HG02973 (cell line): Measurements from ENCODE around the gene ARSB.
"Not testable (repeated sequence)": the region's sequence is repeated elsewhere in the genome, so short reads cannot be mapped to it uniquely, and the experiment has no call there.

Experiments
- ATAC-seq: cut with Tn5 transposase; IDR thresholded peaks from one replicate; pipeline ENCODE4 v1.9.1; 2021; ENCODE audit warnings: moderate library complexity; ENCODE audit not compliant: unreplicated experiment

ARSB gene

GRCh38 chr5:78907255-78907891, 77.7 kb downstream of the ARSB start:
- ATAC-seq: no peak

- ATAC-seq: peak; percentile 64
Observed at GRCh38 chr5:78905084-78905938, 79.8 kb downstream of the ARSB start.

GRCh38 chr5:78903861-78904260, 81.2 kb downstream of the ARSB start:
- no peak for ATAC-seq

- no peak for ATAC-seq
Observed at GRCh38 chr5:78903353-78903752, 81.8 kb downstream of the ARSB start.

- no peak for ATAC-seq
Observed at GRCh38 chr5:78899922-78900362, 85.2 kb downstream of the ARSB start.

- ATAC-seq: no peak
Observed at GRCh38 chr5:78896132-78896531, 89.0 kb downstream of the ARSB start.

- ATAC-seq: no peak
Observed at GRCh38 chr5:78895616-78896015, 89.5 kb downstream of the ARSB start.

GRCh38 chr5:78893940-78894677, 91.0 kb downstream of the ARSB start:
- ATAC-seq: no peak

- ATAC-seq: no peak
Observed at GRCh38 chr5:78890667-78891379, 94.3 kb downstream of the ARSB start.

GRCh38 chr5:78889369-78890140, 95.6 kb downstream of the ARSB start:
- ATAC-seq: no peak

GRCh38 chr5:78888580-78889368, 96.3 kb downstream of the ARSB start:
- no peak for ATAC-seq

- peak; percentile 92 for ATAC-seq
Observed at GRCh38 chr5:78887384-78888118, 97.6 kb downstream of the ARSB start.

GRCh38 chr5:78886341-78887230, 98.5 kb downstream of the ARSB start:
- no peak for ATAC-seq

GRCh38 chr5:78881884-78882283, 103.2 kb downstream of the ARSB start:
- ATAC-seq: no peak

- ATAC-seq: no peak
Observed at GRCh38 chr5:78879516-78879915, 105.6 kb downstream of the ARSB start.

- ATAC-seq: not testable (repeated sequence)
Observed at GRCh38 chr5:78866076-78866475, 119.0 kb downstream of the ARSB start.

GRCh38 chr5:78858364-78858763, 126.7 kb downstream of the ARSB start:
- no peak for ATAC-seq

GRCh38 chr5:78855026-78855425, 130.1 kb downstream of the ARSB start:
- ATAC-seq: no peak
